ENCODE measurements around the gene GPR132. TPM values are rescaled to one million over a fixed set of nuclear protein-coding genes. Genes with fewer than 3 reads are reported as not detected.

GPR132 gene
- total and polyA plus RNA-seq, 2 donors (not counting 3 experiments of a cell fraction or from before 2014, with no cell fraction given): not detected

- Histone ChIP-seq H3K27ac (ENCODE audit: insufficient read depth, low read depth, low read length) (no peak overlapping the region), H3K36me3 (ENCODE audit: control insufficient read depth in 2 of 2, extremely low read depth in 1 of 2, insufficient read depth in 2 of 2, low read length in 2 of 2) (no peaks in the 10 kb centered on the region), H3K9ac (replicated peaks; ENCODE audit: extremely low read depth, insufficient read depth, low read length) (no peak overlapping the region), H3K27me3 (ENCODE audit: control insufficient read depth in 2 of 2, insufficient read depth in 2 of 2, low read length in 2 of 2) (no peaks in the 10 kb centered on the region), H3K4me2 (ENCODE audit: insufficient read depth, low read length) (no peak overlapping the region), H4K20me1 (replicated peaks; ENCODE audit: control insufficient read depth, extremely low read depth, insufficient read depth, low read length) (no peaks in the 10 kb centered on the region), H3K79me2 (ENCODE audit: control insufficient read depth, insufficient read depth, low read length) (no peaks in the 10 kb centered on the region), H3K4me3 (replicated peaks in 1 of 3; ENCODE audit: insufficient read depth in 1 of 3, low read depth in 1 of 3, low read length in 3 of 3) (no peak overlapping the region), H2AFZ (ENCODE audit: low read depth, low read length) (no peak overlapping the region), H3K4me1 (ENCODE audit: control insufficient read depth, extremely low read depth, insufficient read depth, low read length) (peaks cover 26% of the 10 kb centered on the region), H3K9me1 (replicated peaks; ENCODE audit: control insufficient read depth, extremely low read depth, insufficient read depth, low read length) (no peaks in the 10 kb centered on the region), H3K9me3 (replicated peaks; ENCODE audit: control insufficient read depth, insufficient read depth, low read length) (no peaks in the 10 kb centered on the region)
- DNase-seq (ENCODE audit: low read depth, low spot score) (no peak), FAIRE-seq (no peak)
- ChIA-PET CTCF (no interaction called here), POLR2A (no interaction called here)
- dilution Hi-C loops (cut with MboI; ENCODE audit: extremely low pct_ligation_motif_present, low sequenced_read_pairs) (no loop called here), intact Hi-C loops (cut with micrococcal nuclease) (no loop called here)
- BruUV-seq (replicated peaks): no TSS peak
- TF ChIP-seq POLR2AphosphoS5 (IDR thresholded peaks at IDR 0.05; ENCODE audit: insufficient read depth, low read depth, low read length) (no peak), POLR2A (IDR thresholded peaks at IDR 0.05; ENCODE audit: low read depth, low read length) (no peak), EZH2 (IDR thresholded peaks at IDR 0.05; ENCODE audit: borderline replicate concordance, low read depth, low read length, severe bottlenecking) (no peak), GATA2 (IDR thresholded peaks at IDR 0.05; ENCODE audit: insufficient read depth, insufficient read length, low read depth, low read length) (no peak), FOS (IDR thresholded peaks at IDR 0.05; ENCODE audit: borderline replicate concordance, insufficient read depth, low read length) (no peak)
Measured at GRCh38 chr14:105029402-105029801, 35.8 kb downstream of the GPR132 start.

DNA sequence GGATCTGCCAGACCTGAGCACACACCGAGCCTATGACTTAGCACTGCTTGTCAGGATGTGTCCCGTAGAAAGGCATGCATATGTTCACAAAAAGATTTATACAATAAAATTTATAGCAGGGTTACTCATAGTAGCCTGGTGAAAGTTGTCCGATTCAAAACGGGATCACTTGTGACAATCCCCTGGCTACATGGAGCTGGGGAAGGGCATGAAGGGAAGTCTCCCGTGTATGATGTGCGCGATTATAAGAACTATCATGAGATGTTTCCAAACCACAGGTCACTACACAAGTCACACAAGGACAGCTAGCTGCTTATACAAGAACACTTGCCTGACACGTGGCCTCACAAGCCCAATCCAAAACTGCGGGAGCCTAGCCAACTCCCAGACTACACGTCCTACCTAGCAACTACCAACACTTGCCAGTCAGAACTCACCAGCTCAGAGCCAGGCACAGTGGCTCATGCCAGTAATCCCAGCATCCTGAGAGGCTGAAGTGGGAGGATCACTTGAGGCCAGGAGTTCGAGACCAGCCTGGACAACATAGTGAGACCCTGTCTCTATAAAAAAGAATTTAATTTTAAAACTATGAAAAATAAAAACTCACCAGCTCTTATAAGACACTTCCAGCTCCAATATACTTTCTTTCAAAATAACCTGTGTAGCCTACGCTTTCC, 36.8 kb downstream of the GPR132 start:
- BruUV-seq (replicated peaks): no TSS peak
- Histone ChIP-seq H3K27ac (ENCODE audit: insufficient read depth, low read depth, low read length) (no peak overlapping the region), H3K4me2 (ENCODE audit: insufficient read depth, low read length) (no peak overlapping the region), H3K27me3 (ENCODE audit: control insufficient read depth in 2 of 2, insufficient read depth in 2 of 2, low read length in 2 of 2) (no peaks in the 10 kb centered on the region), H2AFZ (ENCODE audit: low read depth, low read length) (no peak overlapping the region), H3K9me1 (replicated peaks; ENCODE audit: control insufficient read depth, extremely low read depth, insufficient read depth, low read length) (no peaks in the 10 kb centered on the region), H3K4me3 (replicated peaks in 1 of 3; ENCODE audit: insufficient read depth in 1 of 3, low read depth in 1 of 3, low read length in 3 of 3) (no peak overlapping the region), H3K4me1 (ENCODE audit: control insufficient read depth, extremely low read depth, insufficient read depth, low read length) (peaks cover 34% of the 10 kb centered on the region), H3K36me3 (ENCODE audit: control insufficient read depth in 2 of 2, extremely low read depth in 1 of 2, insufficient read depth in 2 of 2, low read length in 2 of 2) (no peaks in the 10 kb centered on the region), H3K79me2 (ENCODE audit: control insufficient read depth, insufficient read depth, low read length) (no peaks in the 10 kb centered on the region), H3K9me3 (replicated peaks; ENCODE audit: control insufficient read depth, insufficient read depth, low read length) (no peaks in the 10 kb centered on the region), H3K9ac (replicated peaks; ENCODE audit: extremely low read depth, insufficient read depth, low read length) (no peak overlapping the region), H4K20me1 (replicated peaks; ENCODE audit: control insufficient read depth, extremely low read depth, insufficient read depth, low read length) (no peaks in the 10 kb centered on the region)
- TF ChIP-seq MYC (IDR thresholded peaks at IDR 0.05; ENCODE audit: low read depth, low read length): no peak
- TF ChIP-seq, protein P1, sequence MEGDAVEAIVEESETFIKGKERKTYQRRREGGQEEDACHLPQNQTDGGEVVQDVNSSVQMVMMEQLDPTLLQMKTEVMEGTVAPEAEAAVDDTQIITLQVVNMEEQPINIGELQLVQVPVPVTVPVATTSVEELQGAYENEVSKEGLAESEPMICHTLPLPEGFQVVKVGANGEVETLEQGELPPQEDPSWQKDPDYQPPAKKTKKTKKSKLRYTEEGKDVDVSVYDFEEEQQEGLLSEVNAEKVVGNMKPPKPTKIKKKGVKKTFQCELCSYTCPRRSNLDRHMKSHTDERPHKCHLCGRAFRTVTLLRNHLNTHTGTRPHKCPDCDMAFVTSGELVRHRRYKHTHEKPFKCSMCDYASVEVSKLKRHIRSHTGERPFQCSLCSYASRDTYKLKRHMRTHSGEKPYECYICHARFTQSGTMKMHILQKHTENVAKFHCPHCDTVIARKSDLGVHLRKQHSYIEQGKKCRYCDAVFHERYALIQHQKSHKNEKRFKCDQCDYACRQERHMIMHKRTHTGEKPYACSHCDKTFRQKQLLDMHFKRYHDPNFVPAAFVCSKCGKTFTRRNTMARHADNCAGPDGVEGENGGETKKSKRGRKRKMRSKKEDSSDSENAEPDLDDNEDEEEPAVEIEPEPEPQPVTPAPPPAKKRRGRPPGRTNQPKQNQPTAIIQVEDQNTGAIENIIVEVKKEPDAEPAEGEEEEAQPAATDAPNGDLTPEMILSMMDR (IDR thresholded peaks at IDR 0.05; ENCODE audit: extremely low read depth in 1 of 2, insufficient read depth in 1 of 2, low read depth in 1 of 2, low read length in 2 of 2): no peak
- TF ChIP-seq FOS (IDR thresholded peaks at IDR 0.05; ENCODE audit: borderline replicate concordance, insufficient read depth, low read length): no peak
- TF ChIP-seq POLR2A (IDR thresholded peaks at IDR 0.05; ENCODE audit: low read depth, low read length): no peak
- TF ChIP-seq POLR2AphosphoS5 (IDR thresholded peaks at IDR 0.05; ENCODE audit: insufficient read depth, low read depth, low read length): no peak
- TF ChIP-seq EZH2 (IDR thresholded peaks at IDR 0.05; ENCODE audit: borderline replicate concordance, low read depth, low read length, severe bottlenecking): no peak
- no peak for TF ChIP-seq MAX (IDR thresholded peaks at IDR 0.05; ENCODE audit: insufficient read depth, insufficient read length)
- no peak for TF ChIP-seq GATA2 (IDR thresholded peaks at IDR 0.05; ENCODE audit: insufficient read depth, insufficient read length, low read depth, low read length)
- TF ChIP-seq JUN (IDR thresholded peaks at IDR 0.05; ENCODE audit: borderline replicate concordance, insufficient read depth, insufficient read length, low read depth): no peak
- FAIRE-seq: no peak
- no peak for DNase-seq (ENCODE audit: low read depth, low spot score)
- ChIA-PET CTCF (no interaction called here), POLR2A (interaction anchor here (0.6 to 1.0 kb wide), 2 partner anchors 9 to 164 kb away, joined by 3 to 9 read pairs; no protein-coding TSS in a partner anchor)
- intact Hi-C loops (cut with micrococcal nuclease) (no loop called here), dilution Hi-C loops (cut with MboI; ENCODE audit: extremely low pct_ligation_motif_present, low sequenced_read_pairs) (no loop called here)
